Measurements from ENCODE around the gene ADGRE2.

ADGRE2 gene

GRCh38 chr19:14703833-14704232 is 74.5 kb downstream of the ADGRE2 start:
- H3K4me3 ChIP-seq (ENCODE audit: low read depth, low read length): no peak overlapping the region
- no peak for TF ChIP-seq CTCF (IDR thresholded peaks at IDR 0.05; ENCODE audit: low read depth, low read length, missing control alignments)
- in situ Hi-C loops (cut with HindIII; ENCODE audit: low sequenced_read_pairs): no loop called here
- no peak for DNase-seq (ENCODE audit: low read depth)

- TF ChIP-seq CTCF (IDR thresholded peaks at IDR 0.05; ENCODE audit: low read depth, low read length, missing control alignments): no peak
- no peak for DNase-seq (ENCODE audit: low read depth)
- no peak overlapping the region for H3K4me3 ChIP-seq (ENCODE audit: low read depth, low read length)
- in situ Hi-C loops (cut with HindIII; ENCODE audit: low sequenced_read_pairs): no loop called here
These were observed 77.5 kb downstream of the ADGRE2 start for GRCh38 chr19:14700711-14701375.

GRCh38 chr19:14699641-14700040 is 78.7 kb downstream of the ADGRE2 start:
- DNase-seq (ENCODE audit: low read depth): no peak
- in situ Hi-C loops (cut with HindIII; ENCODE audit: low sequenced_read_pairs): no loop called here
- TF ChIP-seq CTCF (IDR thresholded peaks at IDR 0.05; ENCODE audit: low read depth, low read length, missing control alignments): no peak
- no peak overlapping the region for H3K4me3 ChIP-seq (ENCODE audit: low read depth, low read length)

- TF ChIP-seq CTCF (IDR thresholded peaks at IDR 0.05; ENCODE audit: low read depth, low read length, missing control alignments): no peak
- no peak for DNase-seq (ENCODE audit: low read depth)
- in situ Hi-C loops (cut with HindIII; ENCODE audit: low sequenced_read_pairs): no loop called here
- H3K4me3 ChIP-seq (ENCODE audit: low read depth, low read length): no peak overlapping the region
These were observed 82.9 kb downstream of the ADGRE2 start for GRCh38 chr19:14695471-14695870.

- DNase-seq (ENCODE audit: low read depth): no peak
- no peak overlapping the region for H3K4me3 ChIP-seq (ENCODE audit: low read depth, low read length)
- in situ Hi-C loops (cut with HindIII; ENCODE audit: low sequenced_read_pairs): no loop called here
- no peak for TF ChIP-seq CTCF (IDR thresholded peaks at IDR 0.05; ENCODE audit: low read depth, low read length, missing control alignments)
These were observed 83.6 kb downstream of the ADGRE2 start for GRCh38 chr19:14694641-14695266.

- in situ Hi-C loops (cut with HindIII; ENCODE audit: low sequenced_read_pairs): no loop called here
- no peak for TF ChIP-seq CTCF (IDR thresholded peaks at IDR 0.05; ENCODE audit: low read depth, low read length, missing control alignments)
- DNase-seq (ENCODE audit: low read depth): peak; percentile 62
- peak within 1 kb of the TSS; percentile 84 for H3K4me3 ChIP-seq (ENCODE audit: low read depth, low read length)
These were observed 88.5 kb downstream of the ADGRE2 start, which contains the start of gene ZNF333 for GRCh38 chr19:14689598-14690503. Gene ZNF333, plus strand, starts transcription at chr19:14690048. Its CDS starts 3,444 bp downstream, at chr19:14693492.

Data from astrocyte of the cerebellum (primary cell).